Endothelial cell of umbilical vein (primary cell): ENCODE measurements around the gene UBE2G1. TPM values are rescaled to one million over a fixed set of nuclear protein-coding genes. Genes with fewer than 3 reads are reported as not detected.

Source experiments
- BruUV-seq: library from RNA; stranded (reverse); fragments of 400-500 nt; replicated peaks from 2 replicates; lab custom pipeline; 2021; lab: Mats Ljungman, UMichigan
- CTCF ChIA-PET: fragments of 300-600, 350-600 bp; sonication (Branson Sonifier 250); formaldehyde crosslinking; loops from one replicate; lab custom pipeline; 2021; ENCODE audit warnings: antibody characterized with exemption, inconsistent platforms; lab: Charles Lee
- POLR2A ChIA-PET: fragments of 300-600, 350-600 bp; sonication (Branson Sonifier 250); formaldehyde crosslinking; loops from one replicate; lab custom pipeline; 2021; ENCODE audit warnings: antibody characterized with exemption, inconsistent platforms; lab: Charles Lee
- DNase-seq: peaks from one replicate; pipeline ENCODE4 v3.0.0-alpha.2; 2011; ENCODE audit warnings: low read depth, low spot score
- FAIRE-seq: peaks from 2 replicates; lab custom pipeline; 2011; peaks lifted over from hg19 to GRCh38; lab: Jason Lieb, UNC
- H2AFZ ChIP-seq: 2 replicates; pipeline ENCODE4 v1.6.0; 2012; ENCODE audit warnings: low read depth, low read length, control low read depth, inconsistent platforms
- H3K27ac ChIP-seq: 2 replicates; pipeline ENCODE4 v1.5.1; 2011; ENCODE audit warnings: low read depth, mild to moderate bottlenecking, control low read depth, low read length, moderate library complexity; ENCODE audit not compliant: insufficient read depth
- H3K27me3 ChIP-seq, 2 experiments: 2 replicates each; pipeline versions ENCODE4 v1.6.0 to v1.6.1; 2011; ENCODE audit warnings: low read length in 2 of 2, mixed read lengths in 1 of 2; ENCODE audit not compliant: control insufficient read depth in 2 of 2, insufficient read depth in 2 of 2
- H3K36me3 ChIP-seq, 2 experiments: 2 replicates in 1 of 2; 3 replicates in 1 of 2; pipeline ENCODE4 v1.5.1; 2011; ENCODE audit warnings: low read length in 2 of 2, mild to moderate bottlenecking in 1 of 2, moderate library complexity in 1 of 2; ENCODE audit not compliant: control insufficient read depth in 2 of 2, insufficient read depth in 2 of 2; ENCODE audit errors: extremely low read depth in 1 of 2
- H3K4me1 ChIP-seq: 3 replicates; pipeline ENCODE4 v1.5.1; 2011; ENCODE audit warnings: mild to moderate bottlenecking, low read length; ENCODE audit not compliant: control insufficient read depth, insufficient read depth; ENCODE audit errors: extremely low read depth
- H3K4me2 ChIP-seq: 2 replicates; pipeline ENCODE4 v1.6.1; 2011; ENCODE audit warnings: low read length, control low read depth, mixed read lengths; ENCODE audit not compliant: insufficient read depth
- H3K4me3 ChIP-seq, 3 experiments: fragments of 200-600 bp in 1 of 3; sonication (generic), shearing (Covaris generic) in 1 of 3; replicated peaks in 1 of 3; 2 replicates each; pipeline ENCODE4 v1.5.1; 2011 to 2016; ENCODE audit warnings: control low read depth in 3 of 3, low read length in 3 of 3, mild to moderate bottlenecking in 2 of 3, inconsistent platforms in 1 of 3, low read depth in 1 of 3, moderate library complexity in 1 of 3; ENCODE audit not compliant: insufficient read depth in 1 of 3
- H3K79me2 ChIP-seq: 2 replicates; pipeline ENCODE4 v1.6.0; 2012; ENCODE audit warnings: low read length, inconsistent platforms; ENCODE audit not compliant: control insufficient read depth, insufficient read depth
- H3K9ac ChIP-seq: replicated peaks from 2 replicates; pipeline ENCODE3; 2011; ENCODE audit warnings: low read length, control low read depth; ENCODE audit not compliant: insufficient read depth; ENCODE audit errors: extremely low read depth
- H3K9me1 ChIP-seq: replicated peaks from 3 replicates; pipeline ENCODE4 v1.6.0; 2011; ENCODE audit warnings: mild to moderate bottlenecking, low read length; ENCODE audit not compliant: control insufficient read depth, insufficient read depth; ENCODE audit errors: extremely low read depth
- H3K9me3 ChIP-seq: replicated peaks from 2 replicates; pipeline ENCODE4 v1.5.1; 2012; ENCODE audit warnings: low read length, inconsistent platforms; ENCODE audit not compliant: control insufficient read depth, insufficient read depth
- H4K20me1 ChIP-seq: replicated peaks from 2 replicates; pipeline ENCODE3; 2011; ENCODE audit warnings: mild to moderate bottlenecking, low read length; ENCODE audit not compliant: control insufficient read depth, insufficient read depth; ENCODE audit errors: extremely low read depth
- CTCF ChIP-seq, 2 donors: IDR thresholded peaks; 1 replicate in 1 of 2; 2 replicates in 1 of 2; pipeline ENCODE4 v1.5.1; 2011; ENCODE audit warnings: low read length in 2 of 2, mild to moderate bottlenecking in 2 of 2, moderate library complexity in 2 of 2, control low read depth in 1 of 2, inconsistent platforms in 1 of 2, low read depth in 1 of 2; ENCODE audit not compliant: insufficient read depth in 1 of 2; ENCODE audit errors: extremely low read depth in 1 of 2
- EZH2 ChIP-seq: IDR thresholded peaks from 2 replicates; pipeline ENCODE4 v1.6.1; 2012; ENCODE audit warnings: borderline replicate concordance, low read depth, mild to moderate bottlenecking, moderate library complexity, low read length, inconsistent platforms; ENCODE audit not compliant: severe bottlenecking
- FOS ChIP-seq: IDR thresholded peaks from 2 replicates; pipeline ENCODE4 v1.6.1; 2011; ENCODE audit warnings: mild to moderate bottlenecking, low read length, moderate library complexity, borderline replicate concordance; ENCODE audit not compliant: insufficient read depth
- GATA2 ChIP-seq: IDR thresholded peaks from 2 replicates; pipeline ENCODE4 v1.7.0; 2011; ENCODE audit warnings: low read depth, mild to moderate bottlenecking, moderate library complexity, mixed read lengths, low read length; ENCODE audit not compliant: insufficient read length, insufficient read depth
- JUN ChIP-seq: IDR thresholded peaks from 2 replicates; pipeline ENCODE4 v1.6.1; 2011; ENCODE audit warnings: borderline replicate concordance, low read depth; ENCODE audit not compliant: insufficient read length, insufficient read depth
- MAX ChIP-seq: IDR thresholded peaks from 2 replicates; pipeline ENCODE4 v1.6.1; 2011; ENCODE audit not compliant: insufficient read depth, insufficient read length
- MYC ChIP-seq: IDR thresholded peaks from one replicate; pipeline ENCODE4 v1.6.1; 2011; ENCODE audit warnings: mild to moderate bottlenecking, low read depth, low read length
- POLR2A ChIP-seq: IDR thresholded peaks from 2 replicates; pipeline ENCODE4 v1.6.1; 2012; ENCODE audit warnings: low read depth, mild to moderate bottlenecking, control low read depth, low read length
- POLR2AphosphoS5 ChIP-seq: IDR thresholded peaks from 2 replicates; pipeline ENCODE4 v1.6.1; 2012; ENCODE audit warnings: low read depth, mild to moderate bottlenecking, control low read depth, low read length, moderate library complexity; ENCODE audit not compliant: insufficient read depth
- dilution Hi-C: fragments of 300-500 bp; cut with MboI; formaldehyde crosslinking; loops from one replicate; pipeline ENCODE4 v1.15.0; 2019; ENCODE audit warnings: low sequenced_read_pairs; ENCODE audit not compliant: extremely low pct_ligation_motif_present
- intact Hi-C: fragments of 100-400 bp; cut with micrococcal nuclease; formaldehyde crosslinking; loops from one replicate; pipeline ENCODE4 v1.10.0; 2022
- polyA plus RNA-seq, 4 experiments: library from polyadenylated mRNA; depleted of rRNA in 3 of 4; stranded (reverse) in 3 of 4; unstranded in 1 of 4; fragments of >200 nt; gene quantifications; 2 replicates each; pipeline versions ENCODE4 v1.2.1 to v1.2.3, GENCODE V29; 2011 to 2012; ENCODE audit warnings: missing spikeins in 1 of 4
- total RNA-seq: library from RNA; stranded (reverse); gene quantifications from 2 replicates; pipeline ENCODE4 v1.2.3, GENCODE V29; 2021

The UBE2G1 gene
- total and polyA plus RNA-seq, 2 donors (not counting 3 experiments of a cell fraction or from before 2014, with no cell fraction given), result 29.2 to 79.6 TPM

GRCh38 chr17:4341616-4341977 is 24.9 kb downstream of the UBE2G1 start:
- CTCF ChIA-PET, result interaction anchor here (0.7 to 1.8 kb wide), 6 partner anchors 9 to 110 kb away, joined by 3 to 5 read pairs (median 3); no protein-coding TSS in a partner anchor
- DNase-seq (no peak), FAIRE-seq (no peak)
- Histone ChIP-seq H3K9me3 (no peaks in the 10 kb centered on the region), H3K4me3 (no peak overlapping the region), H3K27me3 (no peaks in the 10 kb centered on the region), H3K9ac (no peak overlapping the region), H3K4me2 (no peak overlapping the region), H4K20me1 (no peaks in the 10 kb centered on the region), H3K4me1 (no peaks in the 10 kb centered on the region), H3K27ac (no peak overlapping the region), H2AFZ (no peak overlapping the region), H3K79me2 (peaks cover 96% of the 10 kb centered on the region), H3K9me1 (no peaks in the 10 kb centered on the region), H3K36me3 (no peaks in the 10 kb centered on the region)
- dilution Hi-C loops (no loop called here), intact Hi-C loops (no loop called here)
- POLR2A ChIA-PET, result interaction anchor here (0.6 kb wide), 1 partner anchor 250 kb away, joined by 3 read pairs; no protein-coding TSS in a partner anchor
- BruUV-seq, result no TSS peak
- TF ChIP-seq JUN (no peak), GATA2 (no peak), POLR2A (no peak), POLR2AphosphoS5 (no peak), MAX (no peak), MYC (no peak), FOS (no peak), CTCF (IDR thresholded peaks at IDR 0.05; ENCODE audit: extremely low read depth in 1 of 2, insufficient read depth in 1 of 2, low read depth in 1 of 2, low read length in 2 of 2) (no peak), EZH2 (no peak)
